K562 (cell line): ENCODE measurements around the gene OR8D2. TPM values are rescaled to one million over a fixed set of nuclear protein-coding genes. Genes with fewer than 3 reads are reported as not detected.

Experiments used
- EP300 ChIP-seq: IDR thresholded peaks from 2 replicates; pipeline ENCODE4 v1.6.1; 2012; ENCODE audit warnings: low read length, improper control_type of control experiment
- ESRRA ChIP-seq: fragments of 450-650 bp; IDR thresholded peaks from 2 replicates; pipeline ENCODE4 v1.6.1; 2014; ENCODE audit warnings: low read depth, mild to moderate bottlenecking, moderate library complexity, borderline replicate concordance
- GATAD2B ChIP-seq: fragments of 450-650 bp; IDR thresholded peaks from 2 replicates; pipeline ENCODE4 v1.6.1; 2017; ENCODE audit warnings: mild to moderate bottlenecking, borderline replicate concordance
- IRF2 ChIP-seq: sonication (generic); formaldehyde crosslinking; IDR thresholded peaks from 2 replicates; pipeline ENCODE4 v1.8.1; 2022; ENCODE audit warnings: mild to moderate bottlenecking, missing genetic modification reagents
- KAT2B ChIP-seq: IDR thresholded peaks from one replicate; pipeline ENCODE4 v1.6.1; 2012; ENCODE audit warnings: low read depth, mild to moderate bottlenecking, control low read depth, inconsistent platforms, low read length, moderate library complexity
- KDM1A ChIP-seq, 2 experiments: fragments of 450-650 bp; IDR thresholded peaks; 2 replicates each; pipeline ENCODE4 v1.6.1; 2016; ENCODE audit warnings: mild to moderate bottlenecking in 2 of 2
- NCOA1 ChIP-seq: fragments of 450-650 bp; IDR thresholded peaks from 2 replicates; pipeline ENCODE4 v1.6.1; 2016; ENCODE audit warnings: low read depth
- NCOA2 ChIP-seq, 2 experiments: fragments of 450-650 bp; IDR thresholded peaks; 2 replicates each; pipeline ENCODE4 v1.6.1; 2018; ENCODE audit warnings: mild to moderate bottlenecking in 2 of 2, moderate library complexity in 1 of 2; ENCODE audit not compliant: partially characterized antibody in 2 of 2
- NEUROD1 ChIP-seq: fragments of 150-350 bp; IDR thresholded peaks from 2 replicates; pipeline ENCODE4 v1.6.1; 2014; ENCODE audit warnings: borderline replicate concordance, low read length, low read depth; ENCODE audit not compliant: partially characterized antibody
- NFATC3 ChIP-seq: fragments of 450-650 bp; IDR thresholded peaks from 2 replicates; pipeline ENCODE4 v1.6.1; 2017; ENCODE audit warnings: mild to moderate bottlenecking
- SMARCE1 ChIP-seq: fragments of 450-650 bp; IDR thresholded peaks from 2 replicates; pipeline ENCODE4 v1.7.1; 2016; ENCODE audit warnings: mild to moderate bottlenecking
- STAT5B ChIP-seq: fragments of 250-450 bp; sonication (Bioruptor Pico); IDR thresholded peaks from 2 replicates; pipeline ENCODE4 v1.8.0; 2021; ENCODE audit warnings: mild to moderate bottlenecking, inconsistent platforms
- TAL1 ChIP-seq: fragments of 450-650 bp; IDR thresholded peaks from 2 replicates; pipeline ENCODE4 v1.6.1; 2016; ENCODE audit warnings: mild to moderate bottlenecking
- TBL1XR1 ChIP-seq, 2 experiments: IDR thresholded peaks; 2 replicates each; pipeline ENCODE4 v1.6.1; 2012; ENCODE audit warnings: improper control_type of control experiment in 2 of 2, low read length in 2 of 2, mild to moderate bottlenecking in 1 of 2
- polyA plus RNA-seq, 8 experiments: library from polyadenylated mRNA; depleted of rRNA in 4 of 8; stranded (reverse) in 5 of 8; unstranded in 3 of 8; fragments of >200 nt; fragmentation: Nextera tagmentation in 2 of 8; fragmentation: Illumina TruSeq in 1 of 8; extraction: Ambion mirVana in 2 of 8; extraction: Trizol in 1 of 8; gene quantifications; 2 replicates each; pipeline versions ENCODE4 v1.2.1 to v1.2.3, GENCODE V29; 2011 to 2014; ENCODE audit warnings: inconsistent platforms in 1 of 8, missing spikeins in 1 of 8
- total RNA-seq, 7 experiments: library from RNA; depleted of rRNA in 6 of 7; stranded (reverse); fragments of >200 nt in 6 of 7; fragmentation: Illumina TruSeq in 2 of 7; extraction: Trizol in 2 of 7; gene quantifications; 2 replicates each; pipeline versions ENCODE4 v1.2.1 to v1.2.3, GENCODE V29; 2011 to 2021; ENCODE audit warnings: low replicate concordance in 1 of 7
- TF ChIP-seq, protein P1 (sequence below): sonication (generic); IDR thresholded peaks from 2 replicates; pipeline ENCODE4 v1.6.1; 2016
- TF ChIP-seq, protein P2 (sequence below): fragments of 450-650 bp; IDR thresholded peaks from 2 replicates; pipeline ENCODE4 v1.6.1; 2014; ENCODE audit warnings: low read depth, mild to moderate bottlenecking, moderate library complexity, borderline replicate concordance
- TF ChIP-seq, protein P3 (sequence below), 2 experiments: fragments of 450-650 bp; conservative IDR thresholded peaks; 2 replicates each; pipeline ENCODE4 v1.6.1; 2017; ENCODE audit warnings: mild to moderate bottlenecking in 2 of 2, moderate library complexity in 2 of 2
- TF ChIP-seq, protein P4 (sequence below): IDR thresholded peaks from 2 replicates; pipeline ENCODE4 v1.6.1; 2016; ENCODE audit warnings: missing genetic modification characterization, missing compliant biosample characterization
- TF ChIP-seq, protein P5 (sequence below): fragments of 250-450 bp; sonication (Bioruptor Pico); IDR thresholded peaks from 2 replicates; pipeline ENCODE4 v1.8.0; 2022; ENCODE audit warnings: inconsistent platforms, mild to moderate bottlenecking, moderate library complexity, borderline replicate concordance
- TF ChIP-seq, protein P6 (sequence below): sonication (generic); formaldehyde crosslinking; IDR thresholded peaks from 2 replicates; pipeline ENCODE4 v1.8.1; 2023; ENCODE audit warnings: mild to moderate bottlenecking, missing genetic modification reagents, moderate library complexity

OR8D2 gene
- total and polyA plus RNA-seq, 9 of the 15 experiments (the other 6 are each of a cell fraction or from before 2014, with no cell fraction given) = 0.06 to 0.21 TPM; not detected in 7

DNA sequence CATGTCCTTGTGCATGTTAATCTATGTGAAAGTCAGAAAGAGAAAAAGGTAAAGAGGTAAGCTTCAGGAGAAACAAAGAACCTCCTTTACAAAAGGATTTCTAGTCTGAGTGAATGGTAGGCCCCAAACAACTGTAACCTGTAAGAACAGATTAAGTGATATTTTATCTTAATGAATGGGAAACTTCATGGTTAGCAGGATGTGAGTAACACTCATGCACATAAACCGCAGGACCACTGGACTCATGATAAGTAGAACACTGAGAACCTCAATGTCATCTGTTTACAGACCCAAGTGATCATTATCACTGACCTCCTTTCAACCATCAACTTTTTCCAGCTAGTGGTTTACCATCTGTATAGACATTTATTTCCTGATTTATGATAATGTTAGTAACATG lies 43.9 kb downstream of the OR8D2 start (continued):
- TF ChIP-seq ESRRA (peak; percentile 95; the same call in 1 of the 2 replicates), IRF2 (CRISPR knock-in tag) (no peak), SMARCE1 (peak; percentile 94), NEUROD1 (peak; percentile 62), GATAD2B (peak; percentile 76; the same call in 1 of the 2 replicates), TBL1XR1 (IDR thresholded peaks at IDR 0.05; ENCODE audit: low read length in 2 of 2) (peak in 1 of 2 experiments; percentile 85; a peak in 2 of 4 replicates), NFATC3 (no peak), KAT2B (no peak), NCOA2 (IDR thresholded peaks at IDR 0.05; ENCODE audit: partially characterized antibody in 2 of 2) (peak; percentile 46), NCOA1 (0 out of 2 replicates have a peak, but pooled peaks have one; percentile 53), STAT5B (CRISPR knock-in tag) (no peak), EP300 (peak; percentile 93), KDM1A (IDR thresholded peaks at IDR 0.05) (peak; percentile 78 to 79), TAL1 (peak; percentile 79)
- TF ChIP-seq, protein P1, sequence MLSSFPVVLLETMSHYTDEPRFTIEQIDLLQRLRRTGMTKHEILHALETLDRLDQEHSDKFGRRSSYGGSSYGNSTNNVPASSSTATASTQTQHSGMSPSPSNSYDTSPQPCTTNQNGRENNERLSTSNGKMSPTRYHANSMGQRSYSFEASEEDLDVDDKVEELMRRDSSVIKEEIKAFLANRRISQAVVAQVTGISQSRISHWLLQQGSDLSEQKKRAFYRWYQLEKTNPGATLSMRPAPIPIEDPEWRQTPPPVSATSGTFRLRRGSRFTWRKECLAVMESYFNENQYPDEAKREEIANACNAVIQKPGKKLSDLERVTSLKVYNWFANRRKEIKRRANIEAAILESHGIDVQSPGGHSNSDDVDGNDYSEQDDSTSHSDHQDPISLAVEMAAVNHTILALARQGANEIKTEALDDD = peak; percentile 94
- TF ChIP-seq, protein P2, sequence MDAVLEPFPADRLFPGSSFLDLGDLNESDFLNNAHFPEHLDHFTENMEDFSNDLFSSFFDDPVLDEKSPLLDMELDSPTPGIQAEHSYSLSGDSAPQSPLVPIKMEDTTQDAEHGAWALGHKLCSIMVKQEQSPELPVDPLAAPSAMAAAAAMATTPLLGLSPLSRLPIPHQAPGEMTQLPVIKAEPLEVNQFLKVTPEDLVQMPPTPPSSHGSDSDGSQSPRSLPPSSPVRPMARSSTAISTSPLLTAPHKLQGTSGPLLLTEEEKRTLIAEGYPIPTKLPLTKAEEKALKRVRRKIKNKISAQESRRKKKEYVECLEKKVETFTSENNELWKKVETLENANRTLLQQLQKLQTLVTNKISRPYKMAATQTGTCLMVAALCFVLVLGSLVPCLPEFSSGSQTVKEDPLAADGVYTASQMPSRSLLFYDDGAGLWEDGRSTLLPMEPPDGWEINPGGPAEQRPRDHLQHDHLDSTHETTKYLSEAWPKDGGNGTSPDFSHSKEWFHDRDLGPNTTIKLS = no peak
- TF ChIP-seq, protein P3, sequence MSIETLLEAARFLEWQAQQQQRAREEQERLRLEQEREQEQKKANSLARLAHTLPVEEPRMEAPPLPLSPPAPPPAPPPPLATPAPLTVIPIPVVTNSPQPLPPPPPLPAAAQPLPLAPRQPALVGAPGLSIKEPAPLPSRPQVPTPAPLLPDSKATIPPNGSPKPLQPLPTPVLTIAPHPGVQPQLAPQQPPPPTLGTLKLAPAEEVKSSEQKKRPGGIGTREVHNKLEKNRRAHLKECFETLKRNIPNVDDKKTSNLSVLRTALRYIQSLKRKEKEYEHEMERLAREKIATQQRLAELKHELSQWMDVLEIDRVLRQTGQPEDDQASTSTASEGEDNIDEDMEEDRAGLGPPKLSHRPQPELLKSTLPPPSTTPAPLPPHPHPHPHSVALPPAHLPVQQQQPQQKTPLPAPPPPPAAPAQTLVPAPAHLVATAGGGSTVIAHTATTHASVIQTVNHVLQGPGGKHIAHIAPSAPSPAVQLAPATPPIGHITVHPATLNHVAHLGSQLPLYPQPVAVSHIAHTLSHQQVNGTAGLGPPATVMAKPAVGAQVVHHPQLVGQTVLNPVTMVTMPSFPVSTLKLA (conservative IDR thresholded peaks at IDR 0.05) = peak in 1 of 2 experiments; percentile 46; a peak in 1 of 4 replicates
- TF ChIP-seq, protein P4, sequence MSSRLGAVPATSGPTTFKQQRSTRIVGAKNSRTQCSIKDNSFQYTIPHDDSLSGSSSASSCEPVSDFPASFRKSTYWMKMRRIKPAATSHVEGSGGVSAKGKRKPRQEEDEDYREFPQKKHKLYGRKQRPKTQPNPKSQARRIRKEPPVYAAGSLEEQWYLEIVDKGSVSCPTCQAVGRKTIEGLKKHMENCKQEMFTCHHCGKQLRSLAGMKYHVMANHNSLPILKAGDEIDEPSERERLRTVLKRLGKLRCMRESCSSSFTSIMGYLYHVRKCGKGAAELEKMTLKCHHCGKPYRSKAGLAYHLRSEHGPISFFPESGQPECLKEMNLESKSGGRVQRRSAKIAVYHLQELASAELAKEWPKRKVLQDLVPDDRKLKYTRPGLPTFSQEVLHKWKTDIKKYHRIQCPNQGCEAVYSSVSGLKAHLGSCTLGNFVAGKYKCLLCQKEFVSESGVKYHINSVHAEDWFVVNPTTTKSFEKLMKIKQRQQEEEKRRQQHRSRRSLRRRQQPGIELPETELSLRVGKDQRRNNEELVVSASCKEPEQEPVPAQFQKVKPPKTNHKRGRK (tag) = no peak
- TF ChIP-seq, protein P5, sequence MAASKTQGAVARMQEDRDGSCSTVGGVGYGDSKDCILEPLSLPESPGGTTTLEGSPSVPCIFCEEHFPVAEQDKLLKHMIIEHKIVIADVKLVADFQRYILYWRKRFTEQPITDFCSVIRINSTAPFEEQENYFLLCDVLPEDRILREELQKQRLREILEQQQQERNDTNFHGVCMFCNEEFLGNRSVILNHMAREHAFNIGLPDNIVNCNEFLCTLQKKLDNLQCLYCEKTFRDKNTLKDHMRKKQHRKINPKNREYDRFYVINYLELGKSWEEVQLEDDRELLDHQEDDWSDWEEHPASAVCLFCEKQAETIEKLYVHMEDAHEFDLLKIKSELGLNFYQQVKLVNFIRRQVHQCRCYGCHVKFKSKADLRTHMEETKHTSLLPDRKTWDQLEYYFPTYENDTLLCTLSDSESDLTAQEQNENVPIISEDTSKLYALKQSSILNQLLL (CRISPR knock-in tag) = no peak
- TF ChIP-seq, protein P6, sequence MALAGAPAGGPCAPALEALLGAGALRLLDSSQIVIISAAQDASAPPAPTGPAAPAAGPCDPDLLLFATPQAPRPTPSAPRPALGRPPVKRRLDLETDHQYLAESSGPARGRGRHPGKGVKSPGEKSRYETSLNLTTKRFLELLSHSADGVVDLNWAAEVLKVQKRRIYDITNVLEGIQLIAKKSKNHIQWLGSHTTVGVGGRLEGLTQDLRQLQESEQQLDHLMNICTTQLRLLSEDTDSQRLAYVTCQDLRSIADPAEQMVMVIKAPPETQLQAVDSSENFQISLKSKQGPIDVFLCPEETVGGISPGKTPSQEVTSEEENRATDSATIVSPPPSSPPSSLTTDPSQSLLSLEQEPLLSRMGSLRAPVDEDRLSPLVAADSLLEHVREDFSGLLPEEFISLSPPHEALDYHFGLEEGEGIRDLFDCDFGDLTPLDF = no peak
